Ureter (tissue), 1 donor: ENCODE measurements around the gene SFXN1. TPM values are rescaled to one million over a fixed set of nuclear protein-coding genes. Genes with fewer than 3 reads are reported as not detected.
"Not testable (repeated sequence)": the region's sequence is repeated elsewhere in the genome, so short reads cannot be mapped to it uniquely, and the experiment has no call there.

Experiments
- DNase-seq: peaks from one replicate; pipeline ENCODE4 v3.0.0-alpha.2; 2020; ENCODE audit warnings: low spot score
- total RNA-seq: library from RNA; stranded (reverse); gene quantifications from one replicate; pipeline ENCODE4 v1.2.4, GENCODE V29; 2023
- donor health status: DM: yes; HTN: yes; CAD: no.

SFXN1 gene
- total RNA-seq, result 36.4 TPM

- peak; percentile 74 for DNase-seq
Observed at GRCh38 chr5:175478384-175479124, at the start of gene SFXN1. Gene SFXN1 (plus strand): TSS chr5:175478560. CDS start chr5:175492104, 13,544 bp downstream.

GRCh38 chr5:175434800-175435199, 43.6 kb upstream of the SFXN1 start:
- DNase-seq, result no peak

- no peak for DNase-seq
Observed at GRCh38 chr5:175436359-175436758, 42.0 kb upstream of the SFXN1 start.

- DNase-seq, result no peak
Observed at GRCh38 chr5:175438234-175438857, 40.0 kb upstream of the SFXN1 start.

- DNase-seq, result no peak
Observed at GRCh38 chr5:175443514-175444059, 34.8 kb upstream of the SFXN1 start.

- DNase-seq, result peak; percentile 68
Observed at GRCh38 chr5:175444060-175444904, 34.1 kb upstream of the SFXN1 start, which contains the start of gene DRD1. Gene DRD1 (minus strand): TSS chr5:175444182. CDS start chr5:175443099, 1,083 bp downstream.

GRCh38 chr5:175444905-175445456, 33.4 kb upstream of the SFXN1 start:
- no peak for DNase-seq

GRCh38 chr5:175446378-175446777, 32.0 kb upstream of the SFXN1 start:
- not testable (repeated sequence) for DNase-seq

- no peak for DNase-seq
Observed at GRCh38 chr5:175447571-175447970, 30.8 kb upstream of the SFXN1 start.

- no peak for DNase-seq
Observed at GRCh38 chr5:175448276-175448675, 30.1 kb upstream of the SFXN1 start.

- DNase-seq, result no peak
Observed at GRCh38 chr5:175452166-175452565, 26.2 kb upstream of the SFXN1 start.

GRCh38 chr5:175454338-175454737, 24.0 kb upstream of the SFXN1 start:
- not testable (repeated sequence) for DNase-seq

- no peak for DNase-seq
Observed at GRCh38 chr5:175456105-175456742, 22.1 kb upstream of the SFXN1 start.

GRCh38 chr5:175457466-175457865, 20.9 kb upstream of the SFXN1 start:
- DNase-seq, result no peak

GRCh38 chr5:175460126-175460525, 18.2 kb upstream of the SFXN1 start:
- DNase-seq, result no peak

GRCh38 chr5:175460552-175460951, 17.8 kb upstream of the SFXN1 start:
- no peak for DNase-seq

GRCh38 chr5:175461370-175461769, 17.0 kb upstream of the SFXN1 start:
- no peak for DNase-seq

GRCh38 chr5:175463641-175464040, 14.7 kb upstream of the SFXN1 start:
- DNase-seq, result no peak

- peak; percentile 71 for DNase-seq
Observed at GRCh38 chr5:175464074-175464941, 14.1 kb upstream of the SFXN1 start.

GRCh38 chr5:175464942-175465233, 13.5 kb upstream of the SFXN1 start:
- no peak for DNase-seq
